K562 (cell line): Measurements from ENCODE around the gene RBP7. TPM values are rescaled to one million over a fixed set of nuclear protein-coding genes. Genes with fewer than 3 reads are reported as not detected.

ENCODE experiments used
- ARID1B ChIP-seq: fragments of 450-650 bp; IDR thresholded peaks from 2 replicates; pipeline ENCODE4 v1.6.1; 2016; ENCODE audit warnings: antibody characterized with exemption, mild to moderate bottlenecking, inconsistent platforms
- ARID2 ChIP-seq: fragments of 450-650 bp; IDR thresholded peaks from 2 replicates; pipeline ENCODE4 v1.6.1; 2017; ENCODE audit warnings: antibody characterized with exemption, mild to moderate bottlenecking
- ATF7 ChIP-seq: fragments of 450-650 bp; IDR thresholded peaks from 2 replicates; pipeline ENCODE4 v1.7.1; 2014; ENCODE audit warnings: mild to moderate bottlenecking, moderate library complexity
- CC2D1A ChIP-seq: fragments of 450-650 bp; IDR thresholded peaks from 2 replicates; pipeline ENCODE4 v1.6.1; 2017; ENCODE audit warnings: mild to moderate bottlenecking
- EGR1 ChIP-seq: fragments of 450-650 bp; conservative IDR thresholded peaks from 2 replicates; pipeline ENCODE4 v1.6.1; 2017; ENCODE audit warnings: mild to moderate bottlenecking
- FOXK2 ChIP-seq, 2 experiments: fragments of 450-650 bp; IDR thresholded peaks in 1 of 2; conservative IDR thresholded peaks in 1 of 2; 2 replicates each; pipeline ENCODE4 v1.6.1; 2016; ENCODE audit warnings: low read depth in 2 of 2, mild to moderate bottlenecking in 1 of 2
- RAD21 ChIP-seq, 2 experiments: fragments of 250-450 bp in 1 of 2; fragments of 450-650 bp in 1 of 2; sonication (Bioruptor Pico) in 1 of 2; formaldehyde crosslinking in 1 of 2; IDR thresholded peaks in 1 of 2; conservative IDR thresholded peaks in 1 of 2; 2 replicates each; pipeline versions ENCODE4 v1.4.0 to v1.8.0; 2020 to 2022; ENCODE audit warnings: mild to moderate bottlenecking in 2 of 2, moderate library complexity in 1 of 2
- SRSF1 ChIP-seq: fragments of 200-400 bp; formaldehyde crosslinking; IDR thresholded peaks from 2 replicates; pipeline ENCODE4 v1.6.1; 2017; ENCODE audit warnings: mild to moderate bottlenecking, low read depth, low read length, moderate library complexity
- STAT5A ChIP-seq: IDR thresholded peaks from 2 replicates; pipeline ENCODE4 v1.6.1; 2012; ENCODE audit warnings: low read length, inconsistent platforms, borderline replicate concordance
- ZNF79 ChIP-seq: fragments of 250-450 bp; sonication (Bioruptor Pico); IDR thresholded peaks from 2 replicates; pipeline ENCODE4 v1.4.0; 2020; ENCODE audit warnings: low read depth, mild to moderate bottlenecking, moderate library complexity
- microRNA-seq: library from miRNA; unstranded; fragments of <30 nt; microRNA quantifications from one replicate; pipeline ENCODE4, GENCODE V29; 2018; ENCODE audit warnings: borderline microRNAs expressed
- polyA plus RNA-seq, 8 experiments: library from polyadenylated mRNA; depleted of rRNA in 4 of 8; stranded (reverse) in 5 of 8; unstranded in 3 of 8; fragments of >200 nt; fragmentation: Nextera tagmentation in 2 of 8; fragmentation: Illumina TruSeq in 1 of 8; extraction: Ambion mirVana in 2 of 8; extraction: Trizol in 1 of 8; gene quantifications; 2 replicates each; pipeline versions ENCODE4 v1.2.1 to v1.2.3, GENCODE V29; 2011 to 2014; ENCODE audit warnings: inconsistent platforms in 1 of 8, missing spikeins in 1 of 8
- small RNA-seq: library from RNA; depleted of rRNA; stranded (forward); fragments of <200 nt; gene quantifications from one replicate; pipeline ENCODE3, GENCODE V24; 2014
- total RNA-seq, 7 experiments: library from RNA; depleted of rRNA in 6 of 7; stranded (reverse); fragments of >200 nt in 6 of 7; fragmentation: Illumina TruSeq in 2 of 7; extraction: Trizol in 2 of 7; gene quantifications; 2 replicates each; pipeline versions ENCODE4 v1.2.1 to v1.2.3, GENCODE V29; 2011 to 2021; ENCODE audit warnings: low replicate concordance in 1 of 7
- TF ChIP-seq, protein P1 (sequence below): sonication (generic); formaldehyde crosslinking; IDR thresholded peaks from 2 replicates; pipeline ENCODE4 v1.8.1; 2023; ENCODE audit warnings: mild to moderate bottlenecking, missing genetic modification reagents

Gene RBP7
- total and polyA plus RNA-seq, 9 of the 15 experiments (the other 6 are each of a cell fraction or from before 2014, with no cell fraction given), result not detected

DNA sequence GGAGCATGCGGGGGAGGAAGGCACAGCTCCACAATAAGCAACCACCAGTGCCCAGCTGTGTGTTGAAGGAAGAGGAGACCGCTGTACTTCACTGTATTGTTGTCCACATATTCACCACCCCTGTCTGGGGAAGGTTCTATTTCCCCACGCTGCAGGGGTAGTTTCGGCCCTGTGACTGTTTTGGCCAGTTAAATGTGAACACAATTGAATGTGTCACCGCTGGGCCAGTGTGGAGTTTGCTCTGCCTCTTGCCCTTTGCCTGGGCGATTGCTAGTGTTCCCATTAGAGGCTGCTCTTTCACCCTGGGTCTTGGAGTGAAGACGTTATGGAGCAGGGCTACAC lies 68.3 kb downstream of the RBP7 start (continued):
- peak in 1 of 2 experiments; percentile 47; a peak in 2 of 4 replicates for TF ChIP-seq FOXK2 (conservative IDR thresholded peaks at IDR 0.05 in 1 of 2, IDR thresholded peaks at IDR 0.05 in 1 of 2; ENCODE audit: low read depth in 2 of 2)
- 0 out of 4 replicates have a peak, but pooled peaks of 1 of the 2 experiments have one; percentile 2 for TF ChIP-seq RAD21 (CRISPR knock-in tag; conservative IDR thresholded peaks at IDR 0.05 in 1 of 2, IDR thresholded peaks at IDR 0.05 in 1 of 2)
- TF ChIP-seq, protein P1, sequence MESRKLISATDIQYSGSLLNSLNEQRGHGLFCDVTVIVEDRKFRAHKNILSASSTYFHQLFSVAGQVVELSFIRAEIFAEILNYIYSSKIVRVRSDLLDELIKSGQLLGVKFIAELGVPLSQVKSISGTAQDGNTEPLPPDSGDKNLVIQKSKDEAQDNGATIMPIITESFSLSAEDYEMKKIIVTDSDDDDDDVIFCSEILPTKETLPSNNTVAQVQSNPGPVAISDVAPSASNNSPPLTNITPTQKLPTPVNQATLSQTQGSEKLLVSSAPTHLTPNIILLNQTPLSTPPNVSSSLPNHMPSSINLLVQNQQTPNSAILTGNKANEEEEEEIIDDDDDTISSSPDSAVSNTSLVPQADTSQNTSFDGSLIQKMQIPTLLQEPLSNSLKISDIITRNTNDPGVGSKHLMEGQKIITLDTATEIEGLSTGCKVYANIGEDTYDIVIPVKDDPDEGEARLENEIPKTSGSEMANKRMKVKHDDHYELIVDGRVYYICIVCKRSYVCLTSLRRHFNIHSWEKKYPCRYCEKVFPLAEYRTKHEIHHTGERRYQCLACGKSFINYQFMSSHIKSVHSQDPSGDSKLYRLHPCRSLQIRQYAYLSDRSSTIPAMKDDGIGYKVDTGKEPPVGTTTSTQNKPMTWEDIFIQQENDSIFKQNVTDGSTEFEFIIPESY (CRISPR knock-in tag), result peak; percentile 68; the same call in 1 of the 2 replicates
- TF ChIP-seq EGR1, result peak; percentile 68; the same call in 1 of the 2 replicates
- no peak for TF ChIP-seq STAT5A
- TF ChIP-seq ARID1B, result 0 out of 2 replicates have a peak, but pooled peaks have one; percentile 29
- no peak for TF ChIP-seq CC2D1A
- TF ChIP-seq SRSF1, result no peak
- TF ChIP-seq ARID2, result no peak
- no peak for TF ChIP-seq ZNF79 (CRISPR knock-in tag)
- peak; percentile 45; the same call in 1 of the 2 replicates for TF ChIP-seq ATF7

Small RNA genes lying within 50 kb of the gene (microRNA-seq; reads per million reads assigned to microRNA genes)
- gene MIR5697, result 10.7 reads per million, percentile 57 among the genes with 10 or more reads in this experiment

Small RNA genes lying within 50 kb of the gene (small RNA-seq; reads per million reads assigned to genes)
- gene MIR5697, result 0.11 reads per million

Other genes starting within 250 kb of the RBP7 start
- gene CLSTN1, start 173.3 kb upstream of the RBP7 start, total RNA-seq (2014; rRNA removed), result 13.9 and 19.7 TPM in 2 replicates
- gene CLSTN1, start 173.3 kb upstream of the RBP7 start, total RNA-seq (2014; rRNA removed; fragmentation: Illumina TruSeq; extraction: Trizol), result 8.6 and 10.0 TPM in 2 replicates
- 13.3 and 13.5 TPM in 2 replicates for gene CLSTN1, start 173.3 kb upstream of the RBP7 start, total RNA-seq (2015; rRNA removed; fragmentation: Illumina TruSeq; extraction: Trizol)
- gene CLSTN1, start 173.3 kb upstream of the RBP7 start, total RNA-seq (2021), result 32.5 TPM in 2 replicates
- gene CLSTN1, start 173.3 kb upstream of the RBP7 start, polyA plus RNA-seq (2011; rRNA removed), result 3.7 and 6.1 TPM in 2 replicates
- gene CLSTN1, start 173.3 kb upstream of the RBP7 start, polyA plus RNA-seq (2014; fragmentation: Illumina TruSeq; extraction: Trizol), result 23.9 and 26.8 TPM in 2 replicates
- gene CLSTN1, start 173.3 kb upstream of the RBP7 start, polyA plus RNA-seq (2014; fragmentation: Nextera tagmentation; extraction: Ambion mirVana), result 1 to 10 TPM; 1.1 to 1.6 TPM
- 12.5 and 13.8 TPM in 2 replicates for gene CLSTN1, start 173.3 kb upstream of the RBP7 start, polyA plus RNA-seq (2014; rRNA removed)
- 27.6 and 30.0 TPM in 2 replicates for gene CTNNBIP1, start 87.0 kb upstream of the RBP7 start, total RNA-seq (2014; rRNA removed)
- gene CTNNBIP1, start 87.0 kb upstream of the RBP7 start, total RNA-seq (2014; rRNA removed; fragmentation: Illumina TruSeq; extraction: Trizol), result 6.9 and 11.5 TPM in 2 replicates
- 12.3 and 14.7 TPM in 2 replicates for gene CTNNBIP1, start 87.0 kb upstream of the RBP7 start, total RNA-seq (2015; rRNA removed; fragmentation: Illumina TruSeq; extraction: Trizol)
- gene CTNNBIP1, start 87.0 kb upstream of the RBP7 start, total RNA-seq (2021), result 26.3 and 27.1 TPM in 2 replicates
- 29.2 and 37.0 TPM in 2 replicates for gene CTNNBIP1, start 87.0 kb upstream of the RBP7 start, polyA plus RNA-seq (2011; rRNA removed)
- gene CTNNBIP1, start 87.0 kb upstream of the RBP7 start, polyA plus RNA-seq (2014; fragmentation: Illumina TruSeq; extraction: Trizol), result 10.1 and 10.2 TPM in 2 replicates
- gene CTNNBIP1, start 87.0 kb upstream of the RBP7 start, polyA plus RNA-seq (2014; fragmentation: Nextera tagmentation; extraction: Ambion mirVana), result under 1 TPM; 0.65 to 0.78 TPM
- 17.5 and 28.5 TPM in 2 replicates for gene CTNNBIP1, start 87.0 kb upstream of the RBP7 start, polyA plus RNA-seq (2014; rRNA removed)
- gene LZIC, start 53.8 kb upstream of the RBP7 start, total RNA-seq (2014; rRNA removed), result 32.9 and 36.0 TPM in 2 replicates
- 76.8 and 90.6 TPM in 2 replicates for gene LZIC, start 53.8 kb upstream of the RBP7 start, total RNA-seq (2014; rRNA removed; fragmentation: Illumina TruSeq; extraction: Trizol)
- gene LZIC, start 53.8 kb upstream of the RBP7 start, total RNA-seq (2015; rRNA removed; fragmentation: Illumina TruSeq; extraction: Trizol), result 67.1 and 71.3 TPM in 2 replicates
- 46.7 and 51.4 TPM in 2 replicates for gene LZIC, start 53.8 kb upstream of the RBP7 start, total RNA-seq (2021)
- 27.4 and 34.4 TPM in 2 replicates for gene LZIC, start 53.8 kb upstream of the RBP7 start, polyA plus RNA-seq (2011; rRNA removed)
- gene LZIC, start 53.8 kb upstream of the RBP7 start, polyA plus RNA-seq (2014; fragmentation: Illumina TruSeq; extraction: Trizol), result 55.6 and 61.7 TPM in 2 replicates
- 100 to 1,000 TPM; 101 to 109 TPM for gene LZIC, start 53.8 kb upstream of the RBP7 start, polyA plus RNA-seq (2014; fragmentation: Nextera tagmentation; extraction: Ambion mirVana)
- gene LZIC, start 53.8 kb upstream of the RBP7 start, polyA plus RNA-seq (2014; rRNA removed), result 36.7 and 39.1 TPM in 2 replicates
- gene NMNAT1, start 53.8 kb upstream of the RBP7 start, total RNA-seq (2014; rRNA removed), result 5.9 and 7.5 TPM in 2 replicates
- gene NMNAT1, start 53.8 kb upstream of the RBP7 start, total RNA-seq (2014; rRNA removed; fragmentation: Illumina TruSeq; extraction: Trizol), result 12.8 and 16.5 TPM in 2 replicates
- 12.2 and 13.1 TPM in 2 replicates for gene NMNAT1, start 53.8 kb upstream of the RBP7 start, total RNA-seq (2015; rRNA removed; fragmentation: Illumina TruSeq; extraction: Trizol)
- 7.8 and 8.1 TPM in 2 replicates for gene NMNAT1, start 53.8 kb upstream of the RBP7 start, total RNA-seq (2021)
- gene NMNAT1, start 53.8 kb upstream of the RBP7 start, polyA plus RNA-seq (2011; rRNA removed), result 14.6 and 20.5 TPM in 2 replicates
- 8.7 TPM in 2 replicates for gene NMNAT1, start 53.8 kb upstream of the RBP7 start, polyA plus RNA-seq (2014; fragmentation: Illumina TruSeq; extraction: Trizol)
- gene NMNAT1, start 53.8 kb upstream of the RBP7 start, polyA plus RNA-seq (2014; fragmentation: Nextera tagmentation; extraction: Ambion mirVana), result 10 to 100 TPM; 12.1 to 13.3 TPM
- 5.1 and 6.1 TPM in 2 replicates for gene NMNAT1, start 53.8 kb upstream of the RBP7 start, polyA plus RNA-seq (2014; rRNA removed)
- 43.2 and 50.7 TPM in 2 replicates for gene UBE4B, start 35.7 kb downstream of the RBP7 start, total RNA-seq (2014; rRNA removed)
- gene UBE4B, start 35.7 kb downstream of the RBP7 start, total RNA-seq (2014; rRNA removed; fragmentation: Illumina TruSeq; extraction: Trizol), result 39.0 and 40.3 TPM in 2 replicates
- 40.1 TPM in 2 replicates for gene UBE4B, start 35.7 kb downstream of the RBP7 start, total RNA-seq (2015; rRNA removed; fragmentation: Illumina TruSeq; extraction: Trizol)
- 63.7 and 67.4 TPM in 2 replicates for gene UBE4B, start 35.7 kb downstream of the RBP7 start, total RNA-seq (2021)
- 20.5 and 24.1 TPM in 2 replicates for gene UBE4B, start 35.7 kb downstream of the RBP7 start, polyA plus RNA-seq (2011; rRNA removed)
- gene UBE4B, start 35.7 kb downstream of the RBP7 start, polyA plus RNA-seq (2014; fragmentation: Illumina TruSeq; extraction: Trizol), result 64.4 and 73.7 TPM in 2 replicates
- gene UBE4B, start 35.7 kb downstream of the RBP7 start, polyA plus RNA-seq (2014; fragmentation: Nextera tagmentation; extraction: Ambion mirVana), result 10 to 100 TPM; 11.7 to 24.9 TPM
- gene UBE4B, start 35.7 kb downstream of the RBP7 start, polyA plus RNA-seq (2014; rRNA removed), result 34.9 and 35.3 TPM in 2 replicates
- 8.9 and 12.3 TPM in 2 replicates for gene KIF1B, start 213.3 kb downstream of the RBP7 start, total RNA-seq (2014; rRNA removed)
- 14.8 and 16.0 TPM in 2 replicates for gene KIF1B, start 213.3 kb downstream of the RBP7 start, total RNA-seq (2014; rRNA removed; fragmentation: Illumina TruSeq; extraction: Trizol)
- 11.1 and 13.2 TPM in 2 replicates for gene KIF1B, start 213.3 kb downstream of the RBP7 start, total RNA-seq (2015; rRNA removed; fragmentation: Illumina TruSeq; extraction: Trizol)
- gene KIF1B, start 213.3 kb downstream of the RBP7 start, total RNA-seq (2021), result 19.8 and 20.0 TPM in 2 replicates
- 11.9 and 14.8 TPM in 2 replicates for gene KIF1B, start 213.3 kb downstream of the RBP7 start, polyA plus RNA-seq (2011; rRNA removed)
- gene KIF1B, start 213.3 kb downstream of the RBP7 start, polyA plus RNA-seq (2014; fragmentation: Illumina TruSeq; extraction: Trizol), result 14.8 and 15.8 TPM in 2 replicates
- gene KIF1B, start 213.3 kb downstream of the RBP7 start, polyA plus RNA-seq (2014; fragmentation: Nextera tagmentation; extraction: Ambion mirVana), result 1 to 10 TPM; 2.8 to 3.1 TPM
- 8.9 and 9.6 TPM in 2 replicates for gene KIF1B, start 213.3 kb downstream of the RBP7 start, polyA plus RNA-seq (2014; rRNA removed)